GM12892 (cell line): ENCODE measurements around the gene SPATA22.

Experiments
- POLR2A ChIP-seq: IDR thresholded peaks from 2 replicates; pipeline ENCODE4 v1.6.1; 2011; ENCODE audit warnings: low read depth, low read length, control low read depth
- POLR2AphosphoS5 ChIP-seq: IDR thresholded peaks from 2 replicates; pipeline ENCODE4 v1.6.1; 2011; ENCODE audit warnings: low read depth, low read length, control low read depth

DNA sequence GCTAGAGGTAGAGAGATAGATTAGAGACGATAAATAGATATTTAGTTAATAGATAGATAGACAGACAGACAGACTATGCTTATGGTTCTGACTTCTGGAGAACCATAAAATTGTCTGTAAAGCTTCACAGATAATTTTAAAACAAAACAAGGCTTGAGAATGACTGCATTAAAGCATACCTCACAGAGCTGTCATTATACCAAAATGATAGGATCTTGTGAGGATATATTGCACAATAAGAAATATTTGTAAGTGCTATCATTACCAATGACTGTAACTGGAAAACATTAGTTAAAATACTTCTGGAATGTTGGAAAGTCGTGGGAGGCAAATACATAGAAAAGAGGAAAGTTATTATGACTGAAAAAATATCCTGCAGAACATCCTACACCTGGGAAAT lies 69.8 kb downstream of the SPATA22 start:
- no peak for TF ChIP-seq POLR2A
- no peak for TF ChIP-seq POLR2AphosphoS5
